Measurements from ENCODE around the gene STAT2.

DNA sequence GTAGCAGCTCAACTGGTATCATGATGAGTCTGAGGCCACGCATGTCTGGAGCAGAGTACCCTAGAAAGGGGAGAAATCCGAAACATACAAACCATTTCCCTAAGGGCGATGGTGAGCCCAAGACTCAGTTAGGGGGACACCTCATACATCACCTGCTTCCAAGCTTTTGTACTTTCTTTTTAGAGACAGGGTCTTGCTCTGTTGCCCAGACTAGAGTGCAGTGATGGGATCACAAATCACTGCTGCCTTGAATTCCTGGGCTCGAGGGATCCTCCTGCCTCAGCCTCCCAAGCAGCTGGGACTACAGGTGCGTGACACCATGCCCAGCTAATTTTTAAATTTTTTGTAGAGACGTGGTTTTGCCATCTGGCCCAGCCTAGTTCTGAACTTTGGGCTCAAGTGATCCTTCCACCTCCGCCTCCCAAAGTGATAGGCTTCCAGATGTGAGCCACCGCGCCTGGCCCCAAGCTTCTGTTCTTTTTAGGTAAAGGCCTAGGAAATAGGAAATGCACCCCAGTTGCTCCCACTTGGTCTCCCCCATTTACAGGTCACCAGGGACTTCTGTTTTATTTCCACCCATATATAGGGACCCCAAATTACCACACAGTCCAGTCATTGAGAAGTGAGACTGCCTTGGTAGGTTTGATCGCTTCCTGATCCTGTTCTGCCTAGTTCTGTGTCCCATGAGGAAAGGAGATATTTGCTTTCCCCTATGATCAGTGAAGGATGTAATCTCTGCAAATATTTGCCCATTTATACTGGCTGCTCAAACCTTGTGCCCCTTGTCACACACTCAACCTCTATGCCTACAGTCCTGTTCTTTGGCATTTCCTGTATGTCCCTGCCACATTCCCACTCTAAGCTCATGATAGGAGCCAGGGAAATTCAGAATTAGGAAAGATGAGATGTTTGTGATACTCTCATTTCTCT is 2.5 kb upstream of the STAT2 start, which contains the start of gene APOF:
- no peak for TF ChIP-seq ZFX (IDR thresholded peaks at IDR 0.05; ENCODE audit: borderline replicate concordance)
- TF ChIP-seq, protein P1, sequence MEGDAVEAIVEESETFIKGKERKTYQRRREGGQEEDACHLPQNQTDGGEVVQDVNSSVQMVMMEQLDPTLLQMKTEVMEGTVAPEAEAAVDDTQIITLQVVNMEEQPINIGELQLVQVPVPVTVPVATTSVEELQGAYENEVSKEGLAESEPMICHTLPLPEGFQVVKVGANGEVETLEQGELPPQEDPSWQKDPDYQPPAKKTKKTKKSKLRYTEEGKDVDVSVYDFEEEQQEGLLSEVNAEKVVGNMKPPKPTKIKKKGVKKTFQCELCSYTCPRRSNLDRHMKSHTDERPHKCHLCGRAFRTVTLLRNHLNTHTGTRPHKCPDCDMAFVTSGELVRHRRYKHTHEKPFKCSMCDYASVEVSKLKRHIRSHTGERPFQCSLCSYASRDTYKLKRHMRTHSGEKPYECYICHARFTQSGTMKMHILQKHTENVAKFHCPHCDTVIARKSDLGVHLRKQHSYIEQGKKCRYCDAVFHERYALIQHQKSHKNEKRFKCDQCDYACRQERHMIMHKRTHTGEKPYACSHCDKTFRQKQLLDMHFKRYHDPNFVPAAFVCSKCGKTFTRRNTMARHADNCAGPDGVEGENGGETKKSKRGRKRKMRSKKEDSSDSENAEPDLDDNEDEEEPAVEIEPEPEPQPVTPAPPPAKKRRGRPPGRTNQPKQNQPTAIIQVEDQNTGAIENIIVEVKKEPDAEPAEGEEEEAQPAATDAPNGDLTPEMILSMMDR (IDR thresholded peaks at IDR 0.05), result no peak
